HepG2 (cell line): ENCODE results near the gene IP6K3. TPM values are rescaled to one million over a fixed set of nuclear protein-coding genes. Genes with fewer than 3 reads are reported as not detected.

Experiments used
- ATAC-seq: fragments of 200-7000 bp; cut with Tn5 transposase; 3 replicates; pipeline ENCODE4 v1.9.1; 2020; ENCODE audit warnings: mild to moderate bottlenecking, moderate library complexity
- BruUV-seq: library from RNA; stranded (reverse); fragments of 400-500 nt; replicated peaks from 2 replicates; lab custom pipeline; 2021; lab: Mats Ljungman, UMichigan
- CTCF ChIA-PET: fragments of 300-600 bp; formaldehyde crosslinking; extraction: SDS; loops from one replicate; lab custom pipeline; 2021; ENCODE audit warnings: low total read pairs, inconsistent platforms, low intra/inter-chr PET ratio; lab: Yijun Ruan, JAX
- POLR2A ChIA-PET: fragments of 350-600 bp; sonication (Branson Sonifier 250); formaldehyde crosslinking; loops from one replicate; lab custom pipeline; 2020; ENCODE audit warnings: antibody characterized with exemption, inconsistent platforms; lab: Yijun Ruan, JAX
- DNase-seq: peaks from one replicate; pipeline ENCODE4 v3.0.0-alpha.2; 2015; ENCODE audit warnings: low spot score
- FAIRE-seq: peaks from 3 replicates; lab custom pipeline; 2011; peaks lifted over from hg19 to GRCh38; lab: Jason Lieb, UNC
- H2AFZ ChIP-seq: one replicate; pipeline ENCODE4 v1.6.1; 2011; ENCODE audit warnings: low read length, inconsistent platforms
- H3K27ac ChIP-seq: fragments of 300-600 bp; 3 replicates; pipeline ENCODE4 v1.8.0; 2011; ENCODE audit warnings: mixed run types, mild to moderate bottlenecking, mixed read lengths, low read length, inconsistent platforms; ENCODE audit not compliant: insufficient read depth; ENCODE audit errors: extremely low read length
- H3K27me3 ChIP-seq, 2 experiments: fragments of 200-600 bp in 1 of 2; 2 replicates in 1 of 2; 3 replicates in 1 of 2; pipeline versions ENCODE4 v1.6.0 to v1.8.0; 2011; ENCODE audit warnings: low read length in 2 of 2, mild to moderate bottlenecking in 2 of 2, moderate library complexity in 2 of 2, inconsistent platforms in 1 of 2; ENCODE audit not compliant: insufficient read depth in 2 of 2, control insufficient read depth in 1 of 2
- H3K36me3 ChIP-seq, 2 experiments: fragments of 200-600 bp in 1 of 2; replicated peaks in 1 of 2; 2 replicates in 1 of 2; 3 replicates in 1 of 2; pipeline versions ENCODE4 v1.5.1 to v1.8.0; 2011; ENCODE audit warnings: low read length in 2 of 2, inconsistent platforms in 1 of 2; ENCODE audit not compliant: insufficient read depth in 2 of 2, control insufficient read depth in 1 of 2
- H3K4me1 ChIP-seq: 2 replicates; pipeline ENCODE4 v1.5.1; 2012; ENCODE audit warnings: low read length, inconsistent platforms; ENCODE audit not compliant: insufficient read depth
- H3K4me2 ChIP-seq: 2 replicates; pipeline ENCODE4 v1.6.0; 2011; ENCODE audit warnings: low read depth, low read length, inconsistent platforms
- H3K4me3 ChIP-seq, 3 experiments: fragments of 200-600 bp in 1 of 3; sonication (generic), shearing (Covaris generic) in 1 of 3; replicated peaks in 1 of 3; 2 replicates each; pipeline ENCODE4 v1.5.1; 2011 to 2016; ENCODE audit warnings: low read length in 3 of 3, inconsistent platforms in 2 of 3, low read depth in 2 of 3, mild to moderate bottlenecking in 2 of 3, control low read depth in 1 of 3, mixed read lengths in 1 of 3; ENCODE audit not compliant: insufficient read depth in 1 of 3
- H3K79me2 ChIP-seq: one replicate; pipeline ENCODE4 v1.6.1; 2011; ENCODE audit warnings: low read length, inconsistent platforms; ENCODE audit not compliant: insufficient read depth
- H3K9ac ChIP-seq: 2 replicates; pipeline ENCODE4 v1.6.0; 2011; ENCODE audit warnings: mild to moderate bottlenecking, low read depth, low read length, inconsistent platforms; ENCODE audit not compliant: insufficient read depth
- H3K9me3 ChIP-seq: 2 replicates; pipeline ENCODE4 v1.5.1; 2012; ENCODE audit warnings: mild to moderate bottlenecking, low read length
- H4K20me1 ChIP-seq: 2 replicates; pipeline ENCODE4 v1.6.0; 2011; ENCODE audit warnings: inconsistent platforms, mild to moderate bottlenecking, low read length, moderate library complexity; ENCODE audit not compliant: insufficient read depth
- ATRX ChIP-seq: sonication (generic); formaldehyde crosslinking; IDR thresholded peaks from 2 replicates; pipeline ENCODE4 v1.4.0; 2020; ENCODE audit warnings: missing genetic modification reagents, borderline replicate concordance
- ELF1 ChIP-seq: sonication (generic); formaldehyde crosslinking; IDR thresholded peaks from 2 replicates; pipeline ENCODE4 v1.4.0; 2020; ENCODE audit warnings: missing genetic modification reagents
- ELF3 ChIP-seq: IDR thresholded peaks from 2 replicates; pipeline ENCODE4 v1.6.1; 2016; ENCODE audit warnings: missing genetic modification reagents, missing compliant biosample characterization
- ERF ChIP-seq: IDR thresholded peaks from 2 replicates; pipeline ENCODE4 v1.6.1; 2018; ENCODE audit warnings: missing biosample characterization, missing genetic modification reagents
- HMGXB3 ChIP-seq: sonication (generic); formaldehyde crosslinking; IDR thresholded peaks from 2 replicates; pipeline ENCODE4 v1.4.0; 2020; ENCODE audit warnings: missing genetic modification reagents, borderline replicate concordance
- IRX3 ChIP-seq: sonication (generic); formaldehyde crosslinking; IDR thresholded peaks from 2 replicates; pipeline ENCODE4 v1.8.1; 2023; ENCODE audit warnings: mild to moderate bottlenecking, low read depth, missing genetic modification reagents, borderline replicate concordance
- MBNL3 ChIP-seq: fragments of 250-450 bp; sonication (Bioruptor Pico); conservative IDR thresholded peaks from 2 replicates; pipeline ENCODE4 v1.8.0; 2022; ENCODE audit warnings: mild to moderate bottlenecking, inconsistent platforms
- RAD21 ChIP-seq: fragments of 450-650 bp; formaldehyde crosslinking; IDR thresholded peaks from 2 replicates; pipeline ENCODE4 v1.5.0; 2020; ENCODE audit warnings: mild to moderate bottlenecking
- ZNF205 ChIP-seq: IDR thresholded peaks from 2 replicates; pipeline ENCODE4 v1.6.1; 2018; ENCODE audit warnings: missing biosample characterization, missing genetic modification reagents
- ZNF350 ChIP-seq: sonication (generic); formaldehyde crosslinking; IDR thresholded peaks from 2 replicates; pipeline ENCODE4 v1.4.0; 2020; ENCODE audit warnings: mild to moderate bottlenecking, low read depth, missing genetic modification reagents, borderline replicate concordance
- ZNF644 ChIP-seq: IDR thresholded peaks from 2 replicates; pipeline ENCODE4 v1.6.1; 2016; ENCODE audit warnings: low read depth
- ZNF841 ChIP-seq: sonication (generic); formaldehyde crosslinking; IDR thresholded peaks from 2 replicates; pipeline ENCODE4 v1.8.1; 2023; ENCODE audit warnings: missing genetic modification reagents, borderline replicate concordance
- WGBS: methylation state at CpG from one replicate; pipeline ENCODE4 v1.1.6; 2017; ENCODE audit warnings: low lambda C conversion rate; 5-methylcytosine and 5-hydroxymethylcytosine counted together
- in situ Hi-C: cut with HindIII; loops from 2 replicates; pipeline ENCODE4 v1.10.0; 2017; ENCODE audit warnings: low pct_unique_long_range_greater_than_20kb; ENCODE audit not compliant: extremely low pct_ligation_motif_present
- intact Hi-C: fragments of 100-400 bp; cut with micrococcal nuclease; formaldehyde crosslinking; loops from one replicate; pipeline ENCODE4 v1.10.0; 2022; ENCODE audit not compliant: unreplicated experiment
- polyA plus RNA-seq, 8 experiments: library from polyadenylated mRNA; depleted of rRNA in 3 of 8; stranded (reverse) in 7 of 8; unstranded in 1 of 8; fragments of >200 nt; fragmentation: Illumina TruSeq in 4 of 8; extraction: Trizol in 4 of 8; gene quantifications; 2 replicates each; pipeline versions ENCODE4 v1.2.1 to v1.2.3, GENCODE V29; 2011 to 2016; ENCODE audit warnings: low read depth in 4 of 8, missing spikeins in 1 of 8, mixed read lengths in 1 of 8; ENCODE audit not compliant: insufficient read depth in 1 of 8
- total RNA-seq, 5 experiments: library from RNA; depleted of rRNA; stranded (reverse); fragments of >200 nt; fragmentation: Illumina TruSeq; extraction: Trizol; gene quantifications; 2 replicates each; pipeline ENCODE4 v1.2.3, GENCODE V29; 2016; ENCODE audit warnings: low read depth in 1 of 5
- TF ChIP-seq, protein P1 (sequence below): sonication (generic); formaldehyde crosslinking; IDR thresholded peaks from 2 replicates; pipeline ENCODE4 v1.4.0; 2020; ENCODE audit warnings: missing genetic modification reagents

Gene IP6K3
- total and polyA plus RNA-seq, 2 of the 13 experiments (the other 11 are each of a cell fraction or from before 2014, with no cell fraction given), result 0.11 to 0.18 TPM

DNA sequence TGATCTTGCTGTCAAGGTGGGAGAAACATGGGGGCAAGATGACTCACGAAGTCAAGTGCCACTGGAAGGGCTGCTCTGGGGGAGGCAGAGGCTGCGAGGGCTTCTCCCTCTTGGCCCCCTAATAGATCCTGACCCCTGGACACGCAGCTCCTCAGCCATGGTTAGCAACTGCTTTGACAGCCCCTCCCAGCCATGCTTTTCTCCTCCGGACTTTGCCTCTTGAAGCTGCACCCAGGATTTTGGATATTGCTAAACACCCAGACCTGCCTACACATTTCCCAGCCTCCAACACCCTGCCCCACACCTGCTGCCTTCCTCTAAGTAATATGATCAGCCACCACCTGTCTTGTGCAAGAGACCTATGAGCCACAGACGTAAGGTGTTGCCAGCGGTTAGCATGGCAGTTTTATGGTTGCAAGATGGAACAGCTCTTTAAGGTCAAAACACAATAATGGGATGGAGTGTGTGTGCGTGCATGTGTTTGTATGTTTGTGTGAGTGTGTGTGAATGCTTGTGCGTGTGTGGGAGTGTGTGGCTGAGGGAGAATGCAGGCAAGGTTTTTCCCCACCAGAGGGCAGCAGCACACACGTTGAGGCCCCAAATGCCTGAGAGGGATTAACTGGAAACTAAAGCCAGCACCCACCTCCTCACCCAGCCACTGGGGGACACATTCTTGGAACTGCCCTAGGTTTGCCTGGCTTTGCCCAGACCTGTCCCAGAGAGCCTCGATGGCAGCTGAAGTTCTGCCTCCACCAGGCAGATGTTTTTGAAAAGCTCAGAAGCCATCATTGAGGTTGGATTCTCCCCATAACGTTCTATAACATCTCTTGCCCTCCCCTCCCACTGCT, 2.5 kb downstream of the IP6K3 start (continued):
- TF ChIP-seq HMGXB3 (CRISPR knock-in tag) (0 out of 2 replicates have a peak, but pooled peaks have one; percentile 38), RAD21 (peak; percentile 87), ZNF350 (peak; percentile 51; the same call in 1 of the 2 replicates), ZNF644 (CRISPR knock-in tag) (no peak), ERF (CRISPR knock-in tag) (peak; percentile 67; the same call in 1 of the 2 replicates), ELF3 (peak; percentile 47)

GRCh38 chr6:33742837-33743236, 3.9 kb downstream of the IP6K3 start:
- Histone ChIP-seq H2AFZ (no peak overlapping the region), H3K4me3 (no peak overlapping the region), H3K27me3 (peaks cover under 1 to 26% of the 10 kb centered on the region in 2 experiments; a peak in 4 of 5 replicates), H3K36me3 (no peaks in the 10 kb centered on the region), H3K4me1 (peaks cover 53% of the 10 kb centered on the region), H4K20me1 (no peaks in the 10 kb centered on the region), H3K27ac (no peak overlapping the region), H3K9me3 (no peaks in the 10 kb centered on the region), H3K79me2 (no peaks in the 10 kb centered on the region), H3K9ac (no peak overlapping the region), H3K4me2 (no peak overlapping the region)
- TF ChIP-seq ELF1, result no peak
- no peak for TF ChIP-seq ZNF841 (CRISPR knock-in tag)
- no peak for TF ChIP-seq IRX3 (CRISPR knock-in tag)
- TF ChIP-seq, protein P1, sequence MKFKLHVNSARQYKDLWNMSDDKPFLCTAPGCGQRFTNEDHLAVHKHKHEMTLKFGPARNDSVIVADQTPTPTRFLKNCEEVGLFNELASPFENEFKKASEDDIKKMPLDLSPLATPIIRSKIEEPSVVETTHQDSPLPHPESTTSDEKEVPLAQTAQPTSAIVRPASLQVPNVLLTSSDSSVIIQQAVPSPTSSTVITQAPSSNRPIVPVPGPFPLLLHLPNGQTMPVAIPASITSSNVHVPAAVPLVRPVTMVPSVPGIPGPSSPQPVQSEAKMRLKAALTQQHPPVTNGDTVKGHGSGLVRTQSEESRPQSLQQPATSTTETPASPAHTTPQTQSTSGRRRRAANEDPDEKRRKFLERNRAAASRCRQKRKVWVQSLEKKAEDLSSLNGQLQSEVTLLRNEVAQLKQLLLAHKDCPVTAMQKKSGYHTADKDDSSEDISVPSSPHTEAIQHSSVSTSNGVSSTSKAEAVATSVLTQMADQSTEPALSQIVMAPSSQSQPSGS, result no peak
- no peak for TF ChIP-seq ZNF205 (CRISPR knock-in tag)
- TF ChIP-seq MBNL3 (CRISPR knock-in tag), result no peak
- no peak for TF ChIP-seq ATRX
- CTCF ChIA-PET, result interaction anchor here (5.7 kb wide), 1 partner anchor 20 kb away, joined by 77 read pairs; no protein-coding TSS in a partner anchor
- POLR2A ChIA-PET, result interaction anchor here (4.5 to 4.6 kb wide), 2 partner anchors 18 to 32 kb away, joined by 34 to 48 read pairs; partner anchors contain the start of gene UQCC2
- FAIRE-seq (no peak), DNase-seq (no peak), ATAC-seq (no peak)
- in situ Hi-C loops, result no loop called here
- BruUV-seq, result no TSS peak
- 82% methylated on average over 7 of the region's 7 CpGs for WGBS
- intact Hi-C loops, result no loop called here
